Fibroblast of skin of abdomen (primary cell): ENCODE measurements around the gene B9D2.
A peak's percentile ranks its signal among the peaks of the same experiment; 100 is the strongest.

ENCODE experiments used
- DNase-seq: peaks from one replicate; pipeline ENCODE4 v3.0.0-alpha.2; 2013

The B9D2 gene

DNA sequence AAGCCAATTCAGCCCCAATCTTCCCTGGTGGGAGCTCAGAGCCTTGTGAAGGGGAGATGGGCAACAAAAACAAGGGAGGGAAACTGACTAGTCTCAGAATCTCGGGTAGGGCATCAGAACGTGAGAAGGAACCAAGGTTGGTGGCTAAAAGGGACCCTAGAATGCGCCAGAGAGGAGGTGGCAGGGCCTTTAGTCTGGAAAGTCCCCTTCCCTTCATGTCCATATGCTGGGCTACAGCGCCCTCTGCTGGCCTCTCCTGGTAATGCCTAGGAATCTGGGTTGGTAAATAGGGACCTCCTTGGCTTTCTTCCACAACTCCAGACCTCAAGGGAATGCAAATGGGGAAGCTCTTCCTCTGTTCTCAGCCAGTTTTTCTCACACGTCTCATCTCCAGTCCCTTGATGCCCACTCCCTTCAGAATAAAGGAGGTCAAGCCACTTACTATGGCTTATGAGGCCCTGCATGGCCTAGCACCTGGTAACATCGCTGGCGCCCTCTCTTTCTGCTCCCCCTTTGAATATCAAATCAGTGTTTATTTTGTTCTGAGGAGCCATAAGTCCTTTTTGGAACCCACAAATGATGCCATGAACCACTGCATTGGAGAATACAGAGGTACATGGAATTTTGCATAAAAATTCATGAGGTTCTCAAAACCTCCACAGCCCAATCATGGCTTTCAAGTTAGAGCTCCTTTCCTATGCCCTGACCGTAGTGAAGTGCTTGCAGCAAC lies 55.3 kb downstream of the B9D2 start:
- peak; percentile 86 for DNase-seq

DNA sequence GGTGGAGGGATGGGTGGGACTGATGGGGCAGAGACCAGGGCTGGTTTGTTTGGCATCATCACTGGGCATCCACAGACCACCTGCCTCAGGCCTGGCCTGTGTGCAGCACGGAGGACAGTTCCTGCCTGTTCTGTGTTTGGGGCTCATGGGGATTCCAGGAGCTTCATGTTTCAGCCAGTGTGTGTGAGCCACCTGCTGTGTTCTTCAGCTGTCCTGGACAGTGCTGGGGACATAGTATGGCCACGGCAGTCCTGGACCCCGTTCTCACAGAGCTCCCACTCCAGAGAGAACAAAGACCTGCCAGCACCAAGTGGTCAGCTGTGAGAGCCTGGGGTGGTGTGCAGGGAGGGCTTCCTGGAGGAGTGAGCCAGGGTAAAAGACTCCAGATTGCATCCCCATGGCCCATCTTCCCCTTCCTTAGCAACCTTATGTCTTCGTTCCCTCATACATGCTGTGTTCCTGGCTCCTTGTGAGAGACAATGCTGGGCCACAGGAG lies 55.9 kb downstream of the B9D2 start:
- DNase-seq, result no peak

DNA sequence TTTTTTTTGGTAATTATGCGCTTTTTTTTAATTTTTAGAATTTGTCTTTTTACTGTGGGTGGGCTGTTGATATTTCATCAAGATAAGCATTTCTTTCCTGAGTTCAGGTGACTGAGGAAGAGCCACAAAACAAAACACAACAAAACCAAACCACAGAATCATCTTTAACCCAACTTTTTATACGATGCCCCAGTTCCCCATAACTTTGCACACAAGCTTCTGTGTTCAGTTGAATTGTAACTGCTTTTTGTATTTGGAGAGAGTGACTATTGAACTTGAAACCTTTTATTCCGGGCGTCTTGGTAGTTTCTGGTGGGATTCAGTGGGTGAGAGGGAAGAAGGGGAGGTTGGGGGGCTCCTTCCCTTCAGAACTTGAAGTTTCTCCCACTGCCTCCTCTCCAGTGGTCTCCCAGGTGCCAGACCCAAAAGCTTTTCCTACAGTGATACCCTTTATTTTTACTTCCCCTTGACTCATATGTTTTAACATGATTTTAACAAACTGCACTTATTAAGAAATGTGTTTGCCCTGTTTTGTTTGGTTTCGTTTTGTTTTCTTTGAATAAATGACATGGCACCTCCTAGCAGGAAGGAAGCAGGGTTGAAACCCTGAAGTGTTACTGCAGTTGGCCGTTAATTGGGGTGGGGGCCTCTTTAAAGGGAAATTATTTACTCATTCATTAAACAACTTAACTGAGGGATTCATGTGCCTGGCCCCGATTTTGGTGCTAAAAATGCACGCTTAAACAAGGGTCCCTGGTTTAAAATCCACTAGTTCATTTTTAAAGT lies 56.7 kb downstream of the B9D2 start:
- DNase-seq, result no peak

DNA sequence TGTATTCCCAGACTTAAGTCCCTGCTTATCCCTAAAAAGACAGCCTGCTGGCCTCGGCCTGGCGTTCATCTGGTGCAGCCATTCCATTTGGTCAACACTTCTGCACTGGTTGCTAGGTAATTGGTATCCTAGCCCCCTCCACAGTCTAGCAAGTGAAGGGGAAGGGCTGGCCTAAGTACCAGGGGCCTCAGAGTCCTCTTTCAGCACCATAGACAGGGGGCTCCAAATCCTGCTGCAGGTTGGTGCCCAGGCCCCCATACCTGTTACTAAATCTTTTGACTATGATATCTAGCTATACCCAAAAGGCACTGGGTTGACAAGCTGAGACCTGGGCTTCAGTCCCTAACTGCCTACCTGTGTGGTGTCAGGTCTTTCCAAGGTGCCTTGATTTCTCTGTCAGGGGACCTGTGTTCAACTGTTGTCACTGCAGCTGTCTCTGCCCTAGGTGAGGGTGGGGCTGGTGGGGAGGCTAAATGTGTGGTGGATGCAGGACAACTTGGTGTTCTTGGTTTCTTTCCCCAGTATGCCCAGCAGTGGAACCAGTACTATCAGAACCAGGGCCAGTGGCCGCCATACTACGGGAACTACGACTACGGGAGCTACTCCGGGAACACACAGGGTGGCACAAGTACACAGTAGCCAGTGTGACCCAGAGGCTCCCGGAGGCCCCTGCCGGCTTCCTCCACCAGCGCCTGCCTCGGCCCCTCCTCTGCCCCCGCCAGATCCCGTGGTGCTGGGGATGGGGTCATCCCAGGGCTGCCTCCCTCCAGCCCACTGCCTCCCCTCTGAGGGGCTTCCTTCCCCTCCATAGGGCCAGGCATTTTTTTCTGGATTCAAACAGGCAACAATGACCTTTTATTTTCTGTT lies 57.8 kb downstream of the B9D2 start:
- no peak for DNase-seq

DNA sequence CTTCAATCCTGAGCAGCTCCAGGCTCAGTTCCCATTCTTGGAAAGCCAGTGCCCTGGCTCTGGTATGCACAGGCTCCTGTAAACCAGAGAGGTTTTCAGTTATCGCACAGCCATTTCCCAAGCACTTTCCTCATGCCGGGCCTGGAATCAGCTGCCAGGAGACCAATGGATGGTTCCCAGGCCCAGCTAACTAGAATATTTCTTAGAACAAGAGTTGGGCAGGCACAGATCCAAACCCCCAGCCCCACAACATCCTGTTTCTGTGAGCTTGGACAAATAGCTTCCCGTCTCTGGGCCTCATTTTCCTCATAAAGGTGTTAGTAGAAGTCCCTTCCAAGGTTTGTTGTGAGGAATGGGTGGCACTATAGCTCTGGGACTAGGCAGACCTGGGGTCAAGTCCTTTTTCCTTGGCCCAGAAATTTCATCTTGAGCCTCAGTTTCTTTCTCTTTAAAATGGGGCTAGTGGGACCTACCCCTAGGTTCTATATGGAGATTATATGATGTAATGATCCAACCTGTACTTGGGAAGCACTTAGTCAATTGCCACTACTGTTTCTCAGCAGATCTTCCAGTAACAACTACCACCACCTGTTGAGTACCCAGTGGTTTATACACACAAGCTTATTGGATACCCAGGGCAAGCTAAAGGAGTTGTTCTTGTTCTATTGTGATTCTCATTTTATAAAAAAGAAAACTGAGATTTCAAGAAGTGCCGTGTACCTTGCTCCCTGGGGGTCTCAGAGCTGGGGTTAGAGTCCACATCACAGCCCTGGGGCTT lies 59.1 kb downstream of the B9D2 start:
- DNase-seq, result no peak
